GOT3 (cell line): Measurements from ENCODE around the gene GLP1R.

ENCODE experiments used
- DNase-seq: peaks from one replicate; lab custom pipeline; 2025; ENCODE audit warnings: mixed read lengths; lab: John Stamatoyannopoulos, UW

GLP1R gene

GRCh38 chr6:39048481-39049399, at the start of gene GLP1R:
Gene GLP1R (plus strand): TSS chr6:39048781. CDS start chr6:39048841, 60 bp downstream.
- no peak for DNase-seq

DNA sequence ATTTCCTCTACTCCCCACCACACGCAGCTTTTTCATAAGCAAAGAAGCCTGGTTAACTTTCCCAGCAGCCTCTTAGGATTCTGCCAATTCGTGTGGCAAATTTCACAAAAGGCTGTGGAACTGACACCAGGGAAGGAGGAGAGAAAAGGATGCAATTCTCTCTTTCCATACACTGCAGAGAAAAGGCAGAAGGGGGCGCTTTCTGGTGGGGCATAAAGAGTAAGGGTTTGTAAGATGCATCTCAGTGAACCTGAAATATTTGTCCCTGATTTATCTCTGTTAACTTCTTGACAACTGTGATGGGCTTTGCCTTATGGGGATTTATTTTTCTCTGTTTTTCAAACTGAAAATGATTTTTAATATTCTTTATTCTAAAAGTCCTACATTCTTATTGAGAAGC, 45.5 kb upstream of the GLP1R start:
- DNase-seq: no peak

GRCh38 chr6:39003492-39003891, 45.1 kb upstream of the GLP1R start:
- no peak for DNase-seq

- no peak for DNase-seq
Measured at GRCh38 chr6:39004801-39005200, 43.8 kb upstream of the GLP1R start.

DNA sequence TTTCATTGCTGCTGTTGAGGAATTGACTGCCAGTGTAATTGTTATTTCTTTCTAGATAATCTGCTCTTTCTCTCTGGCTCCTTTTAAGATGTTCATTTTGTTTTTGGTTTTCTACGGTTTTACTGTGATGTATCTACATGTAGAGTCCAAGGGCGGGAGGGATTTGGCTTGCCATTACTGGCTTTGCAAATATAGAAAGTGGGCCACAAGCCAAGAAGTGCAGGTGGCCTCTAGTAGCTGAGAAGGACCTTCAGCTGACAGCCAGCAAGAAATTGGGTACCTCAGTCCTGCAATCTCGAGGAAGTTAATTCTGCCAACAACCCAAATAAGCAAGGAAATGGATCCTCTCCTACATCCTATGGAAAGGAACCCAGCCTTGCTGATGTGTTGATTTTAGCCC, 42.8 kb upstream of the GLP1R start:
- no peak for DNase-seq

DNA sequence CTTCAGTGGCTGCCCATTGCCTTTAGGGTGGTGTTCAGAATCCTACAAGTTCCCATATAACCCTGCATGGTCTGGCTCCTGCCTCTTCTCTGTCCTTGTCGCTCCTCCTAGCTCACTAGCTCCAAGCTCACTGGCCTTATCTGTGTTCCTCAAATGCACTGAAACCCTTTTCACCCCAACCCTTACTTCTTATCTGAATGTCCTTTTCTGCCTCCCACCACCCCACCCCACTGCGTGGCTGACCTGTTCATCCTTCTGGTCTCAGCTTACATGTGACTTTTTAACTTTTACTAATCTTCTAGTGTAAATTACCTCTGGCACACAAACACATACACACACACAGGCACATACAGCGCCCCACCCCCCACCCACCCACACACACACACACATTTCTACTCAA, 41.0 kb upstream of the GLP1R start:
- DNase-seq: no peak

DNA sequence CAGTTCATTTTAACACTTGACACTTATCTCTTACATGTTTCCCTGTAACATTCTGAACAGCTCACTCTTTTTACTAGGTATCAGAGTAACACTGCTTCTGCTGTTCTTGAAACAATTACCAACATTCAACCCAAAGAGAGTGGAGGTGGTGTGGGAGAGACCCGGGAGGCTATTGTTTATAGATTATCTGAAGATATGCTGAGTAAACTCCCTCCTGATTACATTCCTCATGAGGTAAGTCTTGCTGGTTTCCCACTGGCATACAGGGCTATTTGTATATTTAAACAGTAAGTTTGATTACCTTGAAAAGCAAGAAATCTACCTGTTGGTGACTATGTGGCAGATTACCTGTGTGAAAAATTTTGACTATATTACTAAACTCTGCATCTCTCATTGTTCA, 39.8 kb upstream of the GLP1R start:
- no peak for DNase-seq

DNA sequence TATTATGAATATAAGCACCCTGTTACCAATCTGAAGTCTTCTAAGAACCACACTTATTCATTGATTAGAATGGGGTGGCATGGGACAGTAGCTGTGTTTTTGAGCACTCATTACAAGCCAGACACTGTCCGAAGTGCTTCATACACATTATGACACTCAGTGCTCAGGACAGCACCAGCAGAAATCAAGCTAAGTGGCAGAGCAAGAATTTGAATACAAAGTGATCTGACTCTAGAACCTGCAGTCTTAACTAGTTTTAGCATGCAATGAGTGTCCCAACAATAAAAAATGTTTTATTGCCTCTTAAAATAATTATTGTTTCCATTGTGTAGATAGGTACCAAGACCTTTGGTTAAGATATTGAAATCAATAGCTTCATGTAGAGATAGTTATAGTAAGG, 39.1 kb upstream of the GLP1R start:
- no peak for DNase-seq

DNA sequence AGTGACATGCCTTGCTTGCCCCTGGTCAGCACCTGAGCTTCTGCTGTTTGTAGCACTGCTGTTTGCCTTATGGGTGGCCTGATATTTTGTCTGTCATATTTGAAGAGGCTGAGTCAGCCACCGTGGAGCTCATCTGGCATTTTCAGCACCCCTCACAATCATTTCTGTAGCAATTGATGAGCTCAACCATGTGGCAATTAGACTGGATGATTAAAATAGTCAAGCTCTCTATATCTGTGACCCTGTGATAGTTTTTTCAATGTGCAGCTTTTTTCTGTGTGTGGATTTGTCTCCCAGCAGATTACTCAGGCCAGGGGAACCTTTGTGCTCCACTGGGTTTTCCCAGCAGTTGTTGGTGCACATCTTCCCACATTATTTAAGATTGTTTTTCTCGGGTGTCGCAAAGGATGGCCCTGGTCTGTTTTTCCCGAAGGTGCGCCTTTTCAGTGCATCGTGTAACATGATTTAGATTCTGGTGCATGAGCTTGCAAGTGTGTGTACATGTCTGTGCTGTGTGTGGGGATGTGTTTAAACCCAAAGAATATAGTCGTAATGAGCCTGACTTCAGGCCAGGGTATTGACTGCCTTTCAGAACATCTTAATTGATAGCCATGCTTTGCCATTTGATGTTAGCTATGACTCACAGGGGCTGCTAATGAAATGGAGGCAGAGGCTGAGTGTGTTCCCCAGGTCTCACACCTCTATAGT, 31.6 kb upstream of the GLP1R start:
- DNase-seq: no peak

DNA sequence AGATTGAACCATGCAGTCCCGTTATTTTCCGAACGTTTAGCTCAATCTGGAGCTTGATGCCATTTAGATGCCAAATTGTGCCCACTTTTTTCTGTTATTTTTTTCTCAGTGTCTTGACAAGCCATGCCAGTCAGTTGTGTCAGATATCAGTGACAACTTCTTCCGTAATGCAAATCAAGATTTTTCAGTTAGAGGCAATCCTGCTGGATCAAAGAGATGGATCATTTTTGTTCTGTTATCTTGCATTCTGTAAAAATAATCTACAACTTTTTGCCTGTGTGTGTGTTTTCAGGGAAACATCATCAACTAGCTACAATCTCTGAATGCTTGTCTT, 31.1 kb upstream of the GLP1R start:
- DNase-seq: no peak

- no peak for DNase-seq
Measured at GRCh38 chr6:39018103-39018502, 30.5 kb upstream of the GLP1R start.

DNA sequence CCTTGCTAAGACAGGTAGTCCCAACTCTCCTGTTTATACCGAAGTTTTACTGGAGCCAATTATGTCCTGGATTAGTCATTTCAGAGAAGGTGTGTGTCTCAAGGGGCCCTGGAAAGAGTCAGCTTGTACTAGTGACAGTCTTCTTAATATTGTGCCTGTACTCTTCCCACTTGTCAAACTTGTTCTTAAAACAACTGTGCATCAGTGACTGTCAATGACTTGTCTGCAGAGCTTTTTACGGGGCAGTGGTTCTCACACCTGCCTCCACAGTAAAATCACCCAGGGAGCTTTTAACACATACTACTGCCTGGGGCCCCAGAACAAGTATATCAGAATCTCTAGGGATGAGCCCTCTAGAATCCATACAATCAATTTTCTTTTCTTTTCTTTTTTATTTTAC, 28.4 kb upstream of the GLP1R start:
- DNase-seq: no peak

- DNase-seq: no peak
Measured at GRCh38 chr6:39021041-39021440, 27.5 kb upstream of the GLP1R start.

DNA sequence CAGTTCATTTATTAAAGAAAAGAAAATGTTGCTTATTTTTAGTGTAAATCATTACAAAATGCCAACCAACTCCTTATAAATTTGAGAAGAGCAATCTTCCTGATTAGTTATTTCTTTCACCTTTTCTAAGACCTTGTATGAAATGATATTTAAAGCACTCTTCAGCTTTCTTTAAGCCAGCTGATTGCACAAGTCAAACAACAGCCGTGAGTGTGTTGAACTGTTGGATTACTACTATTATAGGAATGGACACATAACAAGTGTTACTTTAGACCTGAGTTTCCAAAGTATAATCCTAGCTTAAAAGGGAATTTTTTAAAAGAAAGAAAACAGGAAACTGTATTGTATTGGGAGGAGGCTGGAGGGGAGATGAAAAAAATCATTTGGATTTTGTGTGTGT, 26.8 kb upstream of the GLP1R start:
- DNase-seq: no peak

- no peak for DNase-seq
Measured at GRCh38 chr6:39026175-39026574, 22.4 kb upstream of the GLP1R start.

DNA sequence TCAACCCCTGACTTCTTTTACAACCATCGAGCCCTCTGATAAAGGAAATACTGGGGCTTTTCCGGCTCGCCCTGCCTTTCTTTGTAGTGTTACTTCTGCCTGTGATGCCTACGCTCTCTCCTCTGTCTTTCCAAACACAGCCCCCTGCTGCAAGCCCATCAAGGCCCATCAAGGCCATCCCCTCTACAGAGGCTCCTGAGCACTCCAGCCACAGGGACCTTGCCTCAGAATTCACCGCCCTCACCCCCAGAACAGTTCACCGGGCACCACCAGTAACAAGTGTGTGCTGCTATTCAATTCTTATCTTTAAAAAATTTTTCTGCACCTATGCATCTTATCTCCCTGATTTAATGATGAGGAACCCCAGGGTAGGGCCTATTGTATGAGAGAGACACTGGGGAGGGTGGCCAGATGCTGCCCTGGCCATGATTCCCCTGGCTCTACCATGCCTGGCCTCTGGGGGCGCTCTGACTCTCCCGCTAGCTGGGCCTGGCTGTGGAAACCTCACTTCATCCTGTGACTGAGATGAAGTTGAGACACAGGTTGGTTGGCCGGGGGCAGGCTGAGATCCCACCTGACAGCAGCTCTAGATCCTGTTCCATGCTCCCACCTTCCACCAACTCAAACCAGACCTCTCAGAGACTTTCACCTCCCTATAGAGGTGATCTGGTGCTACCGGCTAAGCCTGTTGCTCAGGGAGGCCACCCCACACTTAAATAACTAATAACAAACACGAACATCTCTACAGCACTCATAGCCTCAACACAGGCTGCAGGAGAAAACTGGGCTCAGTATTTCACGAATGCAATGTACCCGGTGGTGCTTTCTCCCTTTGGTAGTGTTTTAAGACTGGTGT, 19.2 kb upstream of the GLP1R start:
- DNase-seq: no peak

DNA sequence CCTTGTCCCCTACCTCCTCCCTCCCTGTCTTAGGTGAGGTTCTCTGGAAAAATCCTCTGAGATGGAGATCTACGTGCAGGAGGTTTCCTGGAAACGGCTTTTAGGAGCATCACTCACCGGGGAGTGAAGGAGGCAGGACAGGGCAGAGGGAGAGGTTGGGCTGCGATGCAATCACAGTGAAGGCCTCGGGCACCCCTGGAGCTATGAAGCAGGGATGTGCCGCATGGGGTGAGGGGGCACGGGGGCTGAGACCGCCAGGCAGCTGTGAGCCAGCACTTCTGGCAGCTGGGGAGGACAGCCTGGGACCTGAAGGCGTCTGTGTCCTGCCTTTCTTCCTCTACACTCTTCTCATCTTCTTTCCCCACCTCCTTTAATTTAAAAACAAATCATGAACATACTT, 12.9 kb upstream of the GLP1R start:
- DNase-seq: no peak

DNA sequence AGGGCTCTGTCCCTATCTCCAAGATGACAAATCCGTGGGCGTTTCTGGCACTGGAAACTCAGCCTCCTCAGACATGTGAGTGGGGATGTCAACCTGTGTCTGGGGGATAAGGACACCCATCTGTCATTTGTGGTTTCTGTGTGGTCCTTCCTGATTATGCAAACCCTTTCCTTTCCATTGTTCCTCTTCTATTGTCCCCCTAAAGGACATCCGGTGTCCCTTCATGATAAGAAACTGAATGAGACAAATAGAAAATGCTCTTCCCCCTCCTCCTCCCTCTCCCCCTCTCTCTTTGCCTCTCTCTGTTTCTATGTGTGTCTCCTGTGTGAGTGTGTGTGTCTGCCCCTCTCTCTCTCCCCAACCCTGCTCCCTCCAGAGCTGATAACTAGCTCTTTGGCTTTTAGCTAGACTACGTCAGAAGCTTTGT, 11.5 kb upstream of the GLP1R start:
- no peak for DNase-seq

GRCh38 chr6:39037707-39038106, 10.9 kb upstream of the GLP1R start:
- DNase-seq: no peak

DNA sequence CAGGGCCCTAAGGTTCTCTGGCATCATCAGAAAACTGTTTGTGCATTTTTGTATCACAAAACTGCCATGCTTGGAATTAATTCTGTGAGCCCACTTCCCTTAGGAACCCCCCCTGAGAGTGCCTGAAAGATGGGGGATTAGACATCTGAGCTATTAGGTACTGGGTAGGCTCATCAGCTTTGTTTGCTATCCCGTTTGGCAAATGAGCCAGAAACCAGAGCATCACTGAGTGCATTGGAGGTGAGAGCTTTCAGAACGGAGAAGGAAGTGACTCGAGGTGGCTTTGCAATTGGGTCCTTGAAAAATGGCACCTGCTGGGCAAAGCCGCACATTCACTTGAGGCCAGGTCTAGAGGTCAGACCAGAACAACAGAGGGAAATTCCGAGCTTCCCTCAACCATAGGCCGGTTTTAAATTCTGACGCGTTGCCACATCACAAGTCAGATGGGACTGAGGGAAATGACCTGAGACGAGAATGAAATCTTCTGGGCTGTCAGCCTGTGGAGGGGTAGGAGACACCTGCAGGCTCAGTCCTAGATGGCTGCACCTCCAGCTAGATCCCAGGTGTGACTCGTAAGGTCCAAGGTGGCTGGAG, 8.4 kb upstream of the GLP1R start:
- DNase-seq: no peak

GRCh38 chr6:39041072-39041471, 7.5 kb upstream of the GLP1R start:
- no peak for DNase-seq

- DNase-seq: no peak
Measured at GRCh38 chr6:39043776-39044175, 4.8 kb upstream of the GLP1R start.
